Natural killer cell (primary cell): ENCODE data around the gene TBC1D23. TPM values are rescaled to one million over a fixed set of nuclear protein-coding genes. Genes with fewer than 3 reads are reported as not detected.
A peak's percentile ranks its signal among the peaks of the same experiment; 100 is the strongest.

Source experiments
- ATAC-seq, 3 donors: fragments of 150-1000 bp in 2 of 3; fragments of 200-7000 bp in 1 of 3; cut with Tn5 transposase; 1 replicate in 1 of 3; 2 replicates in 2 of 3; pipeline ENCODE4 v1.10.0; 2021; ENCODE audit warnings: mild to moderate bottlenecking in 2 of 3, moderate library complexity in 2 of 3
- DNase-seq, 2 donors: peaks; one replicate each; pipeline versions ENCODE4 v3.0.0 to v3.0.0-alpha.2; 2013 to 2021; ENCODE audit warnings: mixed read lengths in 1 of 2
- H3K27ac ChIP-seq: one replicate; pipeline ENCODE4 v1.5.1; 2013; ENCODE audit warnings: mild to moderate bottlenecking, low read length
- H3K27me3 ChIP-seq: one replicate; pipeline ENCODE4 v1.6.1; 2013; ENCODE audit warnings: low read length; ENCODE audit not compliant: control insufficient read depth, insufficient read depth
- H3K36me3 ChIP-seq: one replicate; pipeline ENCODE4 v1.6.1; 2013; ENCODE audit warnings: low read length; ENCODE audit not compliant: control insufficient read depth, insufficient read depth
- H3K4me1 ChIP-seq: one replicate; pipeline ENCODE4 v1.6.1; 2013; ENCODE audit warnings: low read length; ENCODE audit not compliant: control insufficient read depth, insufficient read depth
- H3K4me3 ChIP-seq: one replicate; pipeline ENCODE4 v1.5.1; 2013; ENCODE audit warnings: low read length
- H3K9me3 ChIP-seq: one replicate; pipeline ENCODE4 v1.6.1; 2013; ENCODE audit warnings: low read length; ENCODE audit not compliant: control insufficient read depth, insufficient read depth
- H3K27ac Mint-ChIP-seq, 2 donors: one replicate each; pipeline ENCODE4 v1.8.0; 2022; ENCODE audit warnings: mild to moderate bottlenecking in 2 of 2, mixed read lengths in 2 of 2, moderate library complexity in 1 of 2
- H3K27me3 Mint-ChIP-seq, 2 donors: one replicate each; pipeline ENCODE4 v1.8.0; 2022; ENCODE audit warnings: low read depth in 2 of 2, mixed read lengths in 2 of 2
- H3K36me3 Mint-ChIP-seq: one replicate; pipeline ENCODE4 v1.8.0; 2022; ENCODE audit warnings: mixed read lengths
- H3K4me1 Mint-ChIP-seq, 2 donors: one replicate each; pipeline ENCODE4 v1.8.0; 2022; ENCODE audit warnings: mixed read lengths in 2 of 2
- H3K4me3 Mint-ChIP-seq: one replicate; pipeline ENCODE4 v1.8.0; 2022; ENCODE audit warnings: mild to moderate bottlenecking, moderate library complexity, mixed read lengths
- H3K9me3 Mint-ChIP-seq, 2 donors: one replicate each; pipeline ENCODE4 v1.8.0; 2022; ENCODE audit warnings: mixed read lengths in 2 of 2
- CTCF ChIP-seq: fragments of 200-600 bp; IDR thresholded peaks from one replicate; pipeline ENCODE4 v1.8.0; 2022; ENCODE audit warnings: antibody characterized with exemption
- WGBS: methylation state at CpG from one replicate; pipeline ENCODE4 v1.1.7; 2013; ENCODE audit warnings: missing lambda C conversion rate; ENCODE audit not compliant: insufficient coverage; 5-methylcytosine and 5-hydroxymethylcytosine counted together
- intact Hi-C: fragments of 100-400 bp; cut with micrococcal nuclease; formaldehyde crosslinking; loops from one replicate; pipeline ENCODE4 v1.14.2; 2022
- total RNA-seq, 4 donors: library from RNA; stranded (reverse); fragments of 120-200 nt in 1 of 4; gene quantifications; one replicate each; pipeline versions ENCODE4 v1.2.3 to v1.2.4, GENCODE V29; 2013 to 2022

TBC1D23 gene
- total RNA-seq, 3 donors from 2014 or later (not counting 1 experiment from before 2014, with no cell fraction given): 38.8 to 50.3 (median 45.4) TPM

DNA sequence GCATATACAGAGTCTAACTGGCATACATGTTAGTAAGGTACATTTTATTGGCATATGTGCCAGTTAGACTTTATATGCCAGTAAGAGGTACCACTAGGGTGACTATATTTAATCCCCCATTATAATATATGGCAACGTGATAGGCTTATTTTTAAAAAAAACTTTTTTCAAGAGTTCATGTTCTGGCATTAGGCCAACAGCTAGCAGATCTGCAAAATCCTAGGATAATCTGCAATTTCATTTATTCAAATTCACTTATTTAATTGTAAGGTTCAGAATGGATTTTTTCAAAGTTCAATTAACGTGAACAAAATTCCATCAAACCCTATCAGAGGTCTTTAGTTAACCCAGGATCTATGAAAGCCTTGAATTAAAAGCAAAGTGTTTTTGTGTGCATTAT, 105.6 kb downstream of the TBC1D23 start:
- Histone ChIP-seq H3K9me3 (peaks cover 3% of the 10 kb centered on the region), H3K4me1 (no peaks in the 10 kb centered on the region), H3K4me3 (no peak overlapping the region), H3K36me3 (peaks cover 71% of the 10 kb centered on the region), H3K27me3 (no peaks in the 10 kb centered on the region), H3K27ac (no peak overlapping the region)
- H3K9me3 Mint-ChIP-seq: peaks cover 2 to 3% of the 10 kb centered on the region in 2 donors
- DNase-seq (no peak), ATAC-seq (no peak)
- H3K4me3 Mint-ChIP-seq: no peak overlapping the region
- no peak for TF ChIP-seq CTCF
- intact Hi-C loops: no loop called here
- peaks cover 24% of the 10 kb centered on the region for H3K36me3 Mint-ChIP-seq
- H3K4me1 Mint-ChIP-seq: no peaks in the 10 kb centered on the region
- H3K27me3 Mint-ChIP-seq: no peaks in the 10 kb centered on the region
- peak overlapping the region in 1 of 2 donors; percentile 21 for H3K27ac Mint-ChIP-seq
- WGBS: no CpG with 5 or more reads among the region's 2 CpGs

DNA sequence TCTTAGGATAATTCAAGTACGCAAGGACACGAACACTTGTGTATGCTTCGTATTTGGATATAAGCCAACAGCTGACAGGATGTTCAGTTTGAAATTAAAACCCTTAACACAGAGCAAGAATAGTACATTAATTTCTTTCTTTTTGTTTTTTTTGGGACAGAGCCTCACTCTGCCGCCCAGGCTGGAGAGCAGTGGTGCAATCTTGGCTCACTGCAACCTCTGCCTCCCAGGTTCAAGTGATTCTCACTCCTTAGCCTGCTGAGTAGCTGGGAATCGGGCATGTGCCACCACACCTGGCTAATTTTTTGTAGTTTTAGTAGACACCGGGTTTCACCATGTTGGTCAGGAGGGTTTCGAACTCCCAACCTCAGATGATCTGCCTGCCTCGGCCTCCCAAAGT, 107.6 kb downstream of the TBC1D23 start:
- Histone ChIP-seq H3K27me3 (no peaks in the 10 kb centered on the region), H3K9me3 (no peaks in the 10 kb centered on the region), H3K4me1 (no peaks in the 10 kb centered on the region), H3K27ac (no peak overlapping the region), H3K36me3 (peaks cover 76% of the 10 kb centered on the region), H3K4me3 (no peak overlapping the region)
- H3K27ac Mint-ChIP-seq: no peak overlapping the region
- TF ChIP-seq CTCF: no peak
- H3K4me1 Mint-ChIP-seq: no peaks in the 10 kb centered on the region
- no peak overlapping the region for H3K4me3 Mint-ChIP-seq
- intact Hi-C loops: no loop called here
- no peaks in the 10 kb centered on the region for H3K27me3 Mint-ChIP-seq
- ATAC-seq (no peak), DNase-seq (no peak)
- 97% methylated on average over 8 of the region's 8 CpGs for WGBS
- no peaks in the 10 kb centered on the region for H3K9me3 Mint-ChIP-seq
- H3K36me3 Mint-ChIP-seq: peaks cover 16% of the 10 kb centered on the region

DNA sequence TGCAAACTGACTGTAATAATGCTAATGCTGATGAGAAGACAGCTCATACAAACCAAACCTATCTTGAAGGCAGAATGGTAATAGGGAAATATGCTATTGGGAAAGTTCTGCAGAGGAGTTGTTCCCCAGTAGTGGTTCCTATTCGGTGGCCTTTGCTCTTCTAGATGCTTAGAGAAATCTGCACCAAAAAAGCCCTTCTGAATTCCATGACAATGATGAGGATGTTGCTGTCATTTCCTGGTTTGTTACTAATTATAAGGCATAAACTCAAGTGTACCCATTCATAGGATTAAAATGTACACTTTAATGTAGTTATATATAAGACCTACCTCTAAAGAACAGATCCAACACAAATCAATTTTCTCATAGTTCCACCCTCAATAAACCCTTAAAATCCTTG, 110.0 kb downstream of the TBC1D23 start:
- no peaks in the 10 kb centered on the region for H3K4me1 ChIP-seq
- Mint-ChIP-seq H3K4me3 (no peak overlapping the region), H3K36me3 (peaks cover 4% of the 10 kb centered on the region), H3K27ac (no peak overlapping the region), H3K9me3 (no peaks in the 10 kb centered on the region), H3K27me3 (no peaks in the 10 kb centered on the region), H3K4me1 (no peaks in the 10 kb centered on the region)
- intact Hi-C loops: no loop called here
- no peaks in the 10 kb centered on the region for H3K27me3 ChIP-seq
- DNase-seq (no peak), ATAC-seq (no peak)
- no peaks in the 10 kb centered on the region for H3K9me3 ChIP-seq
- H3K4me3 ChIP-seq: no peak overlapping the region
- 100% methylated on average over 1 of the region's 1 CpG for WGBS
- no peak overlapping the region for H3K27ac ChIP-seq
- H3K36me3 ChIP-seq: peaks cover 65% of the 10 kb centered on the region
- no peak for TF ChIP-seq CTCF

- DNase-seq: no peak
- H3K9me3 Mint-ChIP-seq: no peaks in the 10 kb centered on the region
- Histone ChIP-seq H3K36me3 (peaks cover 50% of the 10 kb centered on the region), H3K4me3 (no peak overlapping the region), H3K9me3 (no peaks in the 10 kb centered on the region), H3K27me3 (no peaks in the 10 kb centered on the region), H3K4me1 (no peaks in the 10 kb centered on the region), H3K27ac (no peak overlapping the region)
- no peak for ATAC-seq
- no peak overlapping the region for H3K27ac Mint-ChIP-seq
- H3K36me3 Mint-ChIP-seq: no peaks in the 10 kb centered on the region
- intact Hi-C loops: no loop called here
- H3K4me1 Mint-ChIP-seq: no peaks in the 10 kb centered on the region
- no peak overlapping the region for H3K4me3 Mint-ChIP-seq
- no peaks in the 10 kb centered on the region for H3K27me3 Mint-ChIP-seq
- TF ChIP-seq CTCF: no peak
Measured at GRCh38 chr3:100374521-100374920, 113.7 kb downstream of the TBC1D23 start.

Other genes starting within 250 kb of the TBC1D23 start
- gene FILIP1L, start 146.5 kb upstream of the TBC1D23 start, total RNA-seq: under 1 TPM in 1 of 3 donors, not detected in 2; 0.12 TPM
- gene NIT2, start 73.8 kb downstream of the TBC1D23 start, total RNA-seq: 10 to 100 TPM; 21.5 to 25.1 (median 24.1) TPM
- 10 to 100 TPM; 19.1 to 26.6 (median 24.0) TPM for gene TOMM70, start 140.1 kb downstream of the TBC1D23 start, total RNA-seq
- under 1 TPM; 0.39 to 0.85 (median 0.73) TPM for gene LNP1, start 140.5 kb downstream of the TBC1D23 start, total RNA-seq
- gene TMEM45A, start 231.6 kb downstream of the TBC1D23 start, total RNA-seq: under 1 TPM; 0.23 to 0.49 (median 0.25) TPM